NOMO-1 treated with dmso at 0.1 percent for 144 hours (cell line): ENCODE measurements around the gene SIGLEC11.
A peak's percentile ranks its signal among the peaks of the same experiment; 100 is the strongest.
"Not testable (repeated sequence)": the region's sequence is repeated elsewhere in the genome, so short reads cannot be mapped to it uniquely, and the experiment has no call there.

ENCODE experiments used
- DNase-seq: peaks from one replicate; lab custom pipeline; 2025; ENCODE audit not compliant: unreplicated experiment; lab: John Stamatoyannopoulos, UW

SIGLEC11 gene

DNA sequence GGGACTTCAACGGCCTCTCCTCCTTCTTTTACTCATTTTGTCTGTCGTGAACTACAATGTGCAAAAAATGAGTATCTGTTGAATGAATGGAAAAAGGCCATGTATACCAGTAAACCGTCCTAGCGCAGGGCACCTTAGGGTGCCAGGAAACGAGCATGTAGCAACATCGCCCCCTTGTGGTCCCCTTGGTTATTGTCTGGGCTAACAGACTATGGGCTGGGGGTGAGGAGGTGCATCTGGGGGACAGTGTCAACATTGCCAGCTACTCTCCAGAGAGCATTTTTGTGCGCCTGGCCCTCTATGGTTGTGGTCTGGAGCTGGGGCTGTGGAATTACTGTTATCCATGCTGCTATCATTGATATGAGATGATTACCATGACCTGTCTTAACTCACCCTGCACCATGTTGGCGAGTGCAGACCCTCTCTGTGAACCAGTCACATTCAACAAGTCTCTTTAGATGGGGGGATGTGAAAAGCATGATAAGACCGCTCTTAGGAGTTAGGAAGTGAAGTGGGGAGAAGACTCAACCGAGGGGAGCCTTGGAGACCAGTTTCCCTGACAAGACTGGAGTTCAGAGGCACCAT, 22.8 kb upstream of the SIGLEC11 start:
- DNase-seq = peak; percentile 29

DNA sequence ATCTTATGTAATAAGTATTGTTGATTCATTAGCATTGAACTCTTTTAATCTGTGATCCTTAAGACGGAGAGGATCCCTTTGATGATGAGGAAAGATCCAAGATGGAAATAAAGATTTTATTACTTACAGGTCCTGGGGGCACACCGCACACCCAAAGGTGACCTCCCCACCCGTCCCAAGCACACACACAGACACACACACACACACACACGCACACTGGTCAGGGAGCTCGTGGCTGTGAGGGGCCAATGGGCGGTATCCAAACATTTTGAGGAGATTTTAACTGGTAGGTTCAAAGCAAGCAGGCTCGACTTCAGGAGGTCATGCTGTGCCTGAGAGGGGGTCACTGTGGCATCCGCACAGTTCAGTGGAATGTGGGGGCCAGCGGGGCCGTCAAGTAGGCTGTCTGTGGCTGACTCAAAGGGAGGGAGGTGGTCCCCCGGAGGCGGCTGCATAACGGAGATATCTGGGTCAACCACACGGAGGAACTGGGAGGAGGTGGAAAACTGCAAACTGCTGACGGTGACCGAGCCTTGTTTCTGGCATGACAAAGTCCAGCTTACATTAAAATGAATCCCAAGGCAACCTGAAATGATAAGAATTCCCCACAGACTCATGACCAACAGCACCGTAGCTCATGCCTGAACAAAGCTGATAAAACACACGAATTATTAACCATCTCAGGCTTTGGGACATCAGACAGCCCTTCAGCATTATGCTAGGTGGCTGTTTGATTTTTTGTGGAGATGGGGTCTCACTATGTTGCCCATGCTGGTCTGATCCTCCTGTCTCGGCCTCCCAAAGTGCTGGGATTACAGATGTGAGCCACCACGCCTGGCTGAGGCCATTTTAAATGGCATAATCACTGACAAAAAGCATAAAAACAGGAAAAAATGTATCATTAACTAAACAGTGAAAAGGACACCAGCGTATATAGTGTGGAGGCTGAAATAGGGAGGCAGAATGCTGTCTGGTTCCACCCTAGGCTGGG, 20.9 kb upstream of the SIGLEC11 start:
- no peak for DNase-seq

DNA sequence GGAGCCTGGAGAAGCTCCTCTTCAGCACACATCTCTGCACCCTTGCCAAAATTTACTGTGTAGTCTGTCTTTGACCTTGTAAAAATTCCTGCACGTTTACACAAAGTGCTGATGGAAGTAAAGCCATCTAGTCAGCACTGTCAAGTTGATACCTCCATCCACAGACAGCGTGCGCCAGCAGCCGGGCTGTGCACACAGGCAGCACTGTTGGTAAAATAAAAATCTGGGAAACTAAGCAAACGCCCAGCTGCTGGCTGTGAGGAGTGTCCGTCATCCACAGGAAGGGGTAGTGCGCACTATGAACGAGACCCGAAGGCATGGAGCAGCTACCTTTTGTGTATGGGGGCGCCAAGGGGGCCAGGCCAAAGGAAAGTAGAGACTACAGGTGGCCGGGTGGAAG, 17.4 kb upstream of the SIGLEC11 start:
- DNase-seq = no peak

DNA sequence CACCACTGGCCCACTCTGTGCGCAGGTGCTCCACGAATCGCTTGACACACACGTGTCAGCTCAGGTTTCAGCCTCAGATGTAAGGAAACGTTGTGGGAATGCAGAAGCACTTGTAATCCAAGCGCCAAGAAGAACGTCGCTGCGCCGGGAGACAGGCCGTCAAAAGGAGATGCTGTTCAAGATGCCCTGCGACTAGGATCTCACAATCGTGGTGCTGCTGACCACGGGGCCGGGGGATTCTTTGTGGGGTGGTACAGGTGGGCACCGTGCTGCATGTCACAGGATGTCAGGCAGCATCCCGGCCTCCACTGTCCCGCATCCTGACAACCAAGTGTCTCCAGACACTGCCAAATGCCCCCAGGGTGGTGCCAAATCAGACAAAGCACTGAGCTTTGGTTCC, 16.9 kb upstream of the SIGLEC11 start:
- DNase-seq = no peak

DNA sequence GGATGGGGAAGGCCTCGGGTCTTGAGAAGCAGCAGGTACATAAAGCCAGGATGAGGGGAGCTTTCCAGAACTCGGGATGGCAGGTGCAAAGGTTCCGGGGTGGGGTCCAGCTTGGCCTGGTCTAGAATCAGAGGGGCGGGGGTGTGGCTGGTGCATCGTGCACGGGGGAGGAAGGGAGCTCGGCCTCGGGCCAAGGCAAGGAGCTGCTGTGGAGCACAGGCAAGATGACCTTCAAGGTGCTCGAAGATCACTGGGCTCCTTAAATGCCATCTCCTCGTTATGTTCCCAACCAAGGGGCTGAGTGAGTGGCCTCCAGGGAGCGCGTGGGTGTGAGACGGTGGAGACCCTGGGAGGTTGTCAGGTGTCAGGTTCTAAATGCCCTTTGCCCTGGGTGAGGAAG, 16.1 kb upstream of the SIGLEC11 start:
- DNase-seq = no peak

DNA sequence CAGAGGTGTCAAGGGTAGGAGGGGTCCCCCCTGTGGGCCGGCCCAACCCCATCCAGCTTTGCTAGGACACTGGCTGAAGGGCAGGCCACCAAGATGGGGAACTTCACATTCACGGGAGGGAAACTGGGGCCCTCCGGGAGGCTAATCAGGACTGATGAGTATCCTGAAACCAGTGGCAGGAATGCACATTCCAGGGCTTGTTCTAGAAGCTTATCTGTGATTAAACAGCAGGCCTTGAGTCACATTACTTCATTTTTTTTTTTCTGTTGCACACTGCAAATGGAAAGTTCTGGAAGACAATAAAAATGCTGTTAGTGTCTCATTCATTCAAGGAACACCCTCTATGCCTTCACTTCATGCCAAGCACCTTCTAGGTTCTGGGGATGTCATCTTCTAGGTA, 15.5 kb upstream of the SIGLEC11 start:
- DNase-seq = no peak

DNA sequence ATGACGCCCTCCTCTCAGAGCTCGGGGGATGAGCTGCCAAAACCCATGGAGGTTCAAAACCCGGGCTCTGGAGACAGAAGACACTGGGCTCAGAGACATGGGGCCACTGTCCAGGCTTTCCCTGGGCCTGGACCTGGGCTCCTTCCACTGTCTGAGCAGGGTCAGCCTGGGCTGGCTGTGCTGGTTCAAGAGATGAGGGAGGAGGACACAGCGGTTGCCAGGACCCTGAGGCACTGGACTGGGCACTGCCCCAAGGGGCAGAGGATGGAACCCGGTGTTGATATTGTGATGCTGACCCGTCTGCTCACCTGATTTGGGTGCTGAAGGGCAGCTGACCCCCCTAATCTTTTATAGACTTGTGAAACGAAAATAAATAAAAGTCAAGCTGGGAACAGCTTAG, 14.1 kb upstream of the SIGLEC11 start:
- DNase-seq = no peak

DNA sequence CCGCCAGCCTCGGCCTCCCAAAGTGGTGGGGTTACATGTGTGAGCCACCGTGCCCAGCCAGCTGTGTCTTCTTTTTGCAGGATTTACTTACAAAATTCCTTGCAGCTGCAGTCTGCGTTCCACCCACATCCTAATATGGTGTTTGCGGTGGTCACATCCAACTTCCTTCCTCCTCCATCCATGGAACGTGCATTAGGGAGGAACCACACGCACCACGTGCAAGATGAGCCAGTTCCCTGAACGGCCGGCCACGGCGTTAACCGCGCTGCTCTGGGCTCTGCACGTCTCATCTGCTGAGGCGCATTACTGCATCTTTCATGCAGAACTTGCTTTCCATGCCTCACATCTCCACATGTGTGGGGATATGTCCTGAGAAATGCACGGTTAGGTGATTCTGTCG, 13.0 kb upstream of the SIGLEC11 start:
- DNase-seq = no peak

DNA sequence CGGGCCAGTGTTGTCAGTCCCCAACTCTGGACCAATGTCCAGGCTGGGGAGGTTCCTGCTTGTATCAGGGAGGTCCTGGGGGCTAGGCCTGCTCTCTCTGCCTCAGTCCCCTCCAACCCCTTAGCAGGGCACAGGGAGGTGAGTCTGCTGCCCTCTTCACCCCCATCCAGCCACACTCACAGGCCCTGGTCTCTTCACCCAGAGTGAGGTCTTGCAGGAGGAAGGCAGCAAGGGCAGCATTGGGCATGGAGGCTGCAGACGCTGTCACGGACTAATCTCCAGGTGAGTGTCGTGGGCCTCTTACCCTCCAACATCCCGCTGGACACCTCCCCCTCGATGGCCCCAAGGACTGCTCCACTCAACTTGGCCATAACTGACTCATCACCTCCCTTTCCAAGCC, 11.9 kb upstream of the SIGLEC11 start:
- DNase-seq = no peak

DNA sequence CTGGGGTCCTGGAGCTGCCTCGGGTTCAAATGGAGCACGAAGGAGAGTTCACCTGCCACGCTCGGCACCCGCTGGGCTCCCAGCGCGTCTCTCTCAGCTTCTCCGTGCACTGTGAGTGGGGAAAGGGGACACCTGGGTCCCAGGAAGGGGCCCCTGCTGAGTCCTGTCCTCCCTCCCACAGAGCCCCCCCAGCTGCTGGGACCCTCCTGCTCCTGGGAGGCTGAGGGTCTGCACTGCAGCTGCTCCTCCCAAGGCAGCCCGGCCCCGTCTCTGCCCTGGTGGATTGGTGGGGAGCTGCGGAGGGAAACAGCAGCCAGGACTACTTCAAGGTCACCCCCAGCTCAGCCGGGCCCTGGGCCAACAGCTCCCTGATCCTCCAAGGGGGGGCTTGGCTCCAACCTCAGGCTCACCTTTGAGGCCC, 11.0 kb upstream of the SIGLEC11 start:
- DNase-seq = no peak

DNA sequence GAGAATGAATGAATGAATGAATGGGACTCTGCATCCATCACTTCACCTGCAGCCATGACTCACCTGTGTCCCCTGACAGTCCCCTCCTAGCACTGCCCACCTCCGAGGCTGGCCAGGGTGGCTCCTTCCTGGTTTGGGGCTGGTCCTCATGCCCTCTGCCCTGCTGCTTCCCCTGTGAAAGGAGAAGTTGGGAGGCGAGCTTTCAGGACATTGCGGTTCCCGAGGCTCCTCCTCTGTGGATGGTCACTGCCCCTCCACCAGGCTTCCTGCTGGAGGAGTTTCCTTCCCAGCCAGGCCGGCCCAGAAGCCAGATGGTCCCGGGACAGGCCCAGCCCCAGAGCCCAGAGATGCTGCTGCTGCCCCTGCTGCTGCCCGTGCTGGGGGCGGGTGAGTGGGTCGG, 8.4 kb upstream of the SIGLEC11 start:
- not testable (repeated sequence) for DNase-seq

DNA sequence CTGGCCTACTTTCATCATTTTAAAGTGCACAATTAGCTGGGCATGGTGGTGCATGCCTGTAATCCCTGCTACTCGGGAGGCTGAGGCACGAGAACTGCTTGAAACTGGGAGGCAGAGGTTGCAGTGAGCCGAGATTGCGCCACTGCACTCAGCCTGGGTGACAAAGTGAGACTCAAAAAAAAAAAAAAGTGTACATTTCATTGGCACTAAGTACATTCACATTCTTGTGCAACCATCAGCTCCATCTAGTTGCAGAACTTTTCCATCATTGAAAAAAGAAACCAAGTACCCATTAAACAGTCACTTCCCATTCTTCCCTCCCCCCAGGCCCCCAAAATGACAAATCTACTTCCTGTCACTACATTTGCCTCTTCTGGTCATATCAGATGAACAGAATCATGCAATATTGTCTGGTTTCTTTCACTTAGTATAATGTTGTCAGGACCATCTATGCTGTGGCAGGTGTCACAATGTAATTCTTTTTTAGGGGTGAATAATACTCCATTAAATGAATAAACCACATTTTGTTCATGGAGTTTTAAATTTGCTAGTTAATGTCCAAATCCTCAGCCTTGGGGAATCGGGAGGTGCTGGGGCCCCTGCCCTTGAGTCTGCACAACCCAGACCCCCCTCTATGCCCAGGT, 7.4 kb upstream of the SIGLEC11 start:
- DNase-seq = peak; percentile 55

DNA sequence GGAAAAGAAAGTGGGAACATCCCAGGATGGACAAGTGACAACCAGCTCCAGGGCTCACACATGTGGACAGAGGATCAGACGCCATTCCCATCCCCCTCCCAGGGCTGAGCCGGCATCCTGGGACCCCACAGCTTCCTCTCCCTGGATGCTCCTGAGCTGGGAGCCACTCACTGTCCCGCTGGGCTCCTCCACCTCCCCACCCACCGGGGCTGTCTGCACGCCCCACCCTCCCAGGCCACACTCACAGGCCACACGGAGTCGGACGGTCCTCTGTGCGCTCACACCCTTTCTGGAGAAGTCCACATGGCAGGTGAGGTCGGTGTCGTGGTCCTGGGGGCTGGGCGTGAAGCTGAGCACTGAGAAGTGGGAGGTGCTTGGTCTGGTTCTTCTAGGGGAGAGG, 1.1 kb downstream of the SIGLEC11 start:
- not testable (repeated sequence) for DNase-seq

DNA sequence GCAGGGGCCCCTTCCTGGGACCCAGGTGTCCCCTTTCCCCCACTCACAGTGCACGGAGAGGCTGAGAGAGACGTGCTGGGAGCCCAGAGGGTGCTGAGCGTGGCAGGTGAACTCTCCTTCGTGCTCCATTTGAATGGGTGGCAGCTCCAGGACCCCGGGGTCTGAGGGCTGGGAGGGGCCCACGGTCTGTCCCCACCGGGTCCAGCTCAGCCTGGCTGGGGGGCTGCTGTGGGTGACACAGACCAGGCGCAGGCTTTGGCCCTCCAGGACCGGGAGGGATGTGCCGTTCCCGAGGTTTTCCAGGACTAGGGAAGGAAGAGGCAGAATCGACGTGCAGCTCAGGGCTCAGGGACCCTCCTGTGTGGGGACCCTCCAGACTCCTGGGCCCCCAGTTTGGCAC, 2.4 kb downstream of the SIGLEC11 start:
- DNase-seq = not testable (repeated sequence)

DNA sequence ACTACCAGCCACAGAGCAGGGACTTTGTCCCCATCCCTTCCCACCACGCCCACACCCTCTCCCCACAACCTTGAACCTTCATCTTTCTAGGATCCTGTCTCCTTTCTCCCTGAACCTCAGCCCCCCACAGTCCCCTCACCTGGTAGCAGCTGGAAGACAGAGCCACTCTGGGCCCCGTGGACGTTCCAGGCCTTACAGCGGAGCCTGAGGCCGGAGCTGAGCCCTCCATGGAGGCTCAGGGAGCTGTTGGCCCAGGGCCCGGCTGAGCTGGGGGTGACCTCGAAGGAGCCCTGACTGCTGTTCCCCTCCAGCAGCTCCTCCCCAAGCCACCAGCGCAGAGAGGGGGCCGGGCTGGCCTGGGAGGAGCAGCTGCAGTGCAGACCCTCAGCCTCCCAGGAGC, 2.8 kb downstream of the SIGLEC11 start:
- DNase-seq = not testable (repeated sequence)

DNA sequence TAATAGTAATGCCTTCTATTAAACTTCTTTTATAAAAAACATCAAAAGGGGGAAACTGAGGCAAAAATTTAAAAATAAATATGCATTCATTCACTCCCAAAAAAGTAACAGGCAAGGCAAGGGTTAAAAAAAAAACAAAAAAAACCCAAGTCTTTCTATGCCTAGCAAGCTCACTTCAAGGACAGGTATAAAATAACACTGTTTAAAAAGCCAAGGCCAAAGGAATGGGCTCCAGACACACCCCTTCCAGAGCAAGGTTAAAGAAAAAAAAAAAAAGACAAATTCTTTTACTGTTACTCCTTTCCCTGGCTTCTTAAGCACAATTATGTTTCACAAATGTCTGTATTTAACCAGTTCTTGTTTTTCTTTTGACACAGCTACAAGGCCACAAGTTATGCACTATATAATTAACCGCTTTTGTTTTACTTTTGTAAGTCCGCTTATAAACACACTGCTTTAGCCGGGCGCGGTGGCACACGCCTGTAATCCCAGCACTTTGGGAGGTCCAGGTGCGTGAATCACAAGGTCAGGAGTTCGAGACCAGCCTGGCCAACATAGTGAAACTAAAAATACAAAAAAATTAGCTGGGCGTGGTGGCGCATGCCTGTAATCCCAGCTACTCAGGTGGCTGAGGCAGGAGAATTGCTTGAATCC, 3.6 kb downstream of the SIGLEC11 start:
- DNase-seq = no peak

DNA sequence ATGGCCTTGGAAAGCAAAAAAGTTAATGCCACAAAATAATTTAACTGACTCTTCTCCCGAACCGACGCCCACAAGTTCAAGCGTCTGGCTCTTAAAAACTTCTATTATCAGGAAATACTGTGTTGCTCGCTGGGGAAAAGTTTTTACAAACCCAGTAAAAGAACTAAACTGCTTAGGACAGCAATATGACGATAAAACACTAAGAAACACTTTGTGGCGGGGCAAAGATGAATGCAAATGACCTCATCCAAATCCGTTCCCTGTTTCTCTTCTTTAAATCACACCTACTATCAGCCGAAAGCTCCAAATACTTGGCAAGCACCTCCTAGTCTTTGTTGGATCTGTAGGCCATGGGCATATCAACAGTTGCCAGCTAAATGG, 4.9 kb downstream of the SIGLEC11 start:
- no peak for DNase-seq

DNA sequence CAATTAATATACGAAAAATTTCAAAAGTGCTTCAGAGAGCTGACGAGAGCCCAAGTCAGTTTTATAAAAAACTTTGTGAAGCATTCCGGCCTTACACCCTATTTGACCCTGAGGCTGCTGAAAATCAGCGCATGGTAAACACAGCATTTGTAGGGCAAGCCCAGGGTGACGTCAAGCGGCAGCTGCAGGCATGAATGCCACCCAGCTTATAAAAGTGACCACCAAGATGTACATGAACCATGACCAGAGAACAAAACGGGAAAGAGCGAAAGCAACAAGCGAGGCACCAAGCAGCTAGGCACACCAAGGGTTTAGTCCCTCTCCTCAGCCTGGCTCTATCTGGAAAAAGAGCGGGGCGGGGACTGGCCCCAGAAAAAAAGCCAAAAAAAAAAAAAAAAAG, 6.0 kb downstream of the SIGLEC11 start:
- no peak for DNase-seq

DNA sequence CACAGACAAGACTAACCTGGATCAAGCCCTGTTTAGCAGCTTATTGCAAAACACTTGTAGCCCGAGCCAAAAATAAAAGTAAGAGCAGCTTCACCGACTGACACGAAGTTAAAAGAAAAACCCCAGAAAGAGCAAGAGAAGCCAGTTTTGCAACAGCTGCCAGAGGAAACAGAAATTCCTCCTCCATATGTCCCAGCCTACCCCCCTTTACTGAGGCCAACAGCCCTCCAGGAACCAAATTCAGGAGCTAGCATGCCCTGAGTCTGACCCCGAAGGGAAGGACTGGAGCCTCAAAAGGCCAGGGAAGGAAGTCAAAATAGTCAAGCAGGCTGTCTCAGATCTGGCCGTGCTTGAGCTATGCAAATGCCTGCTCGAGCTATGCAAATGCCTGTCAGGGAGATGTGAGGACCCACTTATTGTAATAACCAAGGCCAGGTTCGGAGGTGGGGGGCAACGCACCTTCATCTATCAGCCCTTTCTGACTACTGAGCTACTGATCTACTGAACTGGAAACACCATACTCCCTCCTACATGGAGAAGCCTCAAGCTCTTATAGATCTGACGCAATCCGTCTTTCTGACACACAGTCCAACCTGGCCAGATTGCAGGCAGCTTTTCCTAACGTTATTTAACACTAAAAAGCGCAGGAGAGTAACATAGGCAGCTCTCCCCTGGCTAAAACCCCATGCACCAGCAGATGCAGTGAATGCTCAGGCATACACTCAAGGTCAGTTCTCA, 6.7 kb downstream of the SIGLEC11 start:
- DNase-seq = no peak

DNA sequence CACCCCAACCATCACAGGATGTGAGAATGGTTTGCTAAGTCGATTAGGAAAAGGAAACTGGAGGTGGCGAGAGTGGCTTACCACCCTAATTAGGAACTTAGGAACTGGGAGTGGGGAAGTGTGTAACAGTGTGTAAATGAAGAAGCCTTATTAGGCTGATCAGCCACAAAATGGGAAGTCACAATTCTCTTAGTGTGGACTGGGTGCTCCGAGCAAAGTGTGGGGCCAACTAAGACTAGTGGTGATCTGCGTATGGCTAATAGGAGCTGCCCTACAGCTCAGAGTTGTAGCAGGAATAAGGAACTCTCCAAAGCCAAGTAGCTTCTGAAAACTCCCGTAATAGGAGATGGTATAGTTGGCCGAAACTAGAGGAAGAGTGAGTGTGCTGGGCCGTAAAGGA, 7.6 kb downstream of the SIGLEC11 start:
- peak; percentile 44 for DNase-seq

DNA sequence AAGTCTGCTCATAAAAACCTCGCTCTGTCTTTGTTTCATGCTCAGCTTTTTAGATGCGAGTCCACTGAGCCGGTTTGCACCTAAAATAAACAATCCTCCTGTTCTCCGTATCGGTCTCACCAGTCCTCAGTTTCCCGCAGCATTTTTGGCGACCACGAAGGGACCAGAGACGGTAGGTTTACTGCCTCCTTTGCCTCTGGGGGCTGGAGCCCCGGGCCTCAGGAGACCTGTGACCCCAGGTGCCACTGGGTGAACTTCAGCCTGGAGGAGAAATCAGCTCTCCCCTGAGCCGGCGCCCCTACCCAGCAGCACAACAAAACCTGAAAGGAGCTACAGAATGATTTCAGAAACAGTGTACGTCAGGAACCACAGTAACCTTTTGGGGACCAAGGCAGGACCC, 8.1 kb downstream of the SIGLEC11 start:
- DNase-seq = no peak
